Activated T-helper 1 cell treated with anti-CD3 and anti-CD28 coated beads, Interleukin-12 subunit alpha, Interleukin-12 subunit beta, Interleukin-2, Interleukin-4 antibody, amounts not matched to agents 30 ng/mL and 10 ng/mL and 1 ng/mL, durations not matched to agents 14 hours and 24 hours and 36 hours (primary cell): Measurements from ENCODE around the gene UBASH3A. TPM values are rescaled to one million over a fixed set of nuclear protein-coding genes. Genes with fewer than 3 reads are reported as not detected.

Source experiments
- DNase-seq: peaks from one replicate; pipeline ENCODE4 v3.0.0; 2021; ENCODE audit warnings: low spot score
- H3K27ac Mint-ChIP-seq: one replicate; pipeline ENCODE4 v1.8.0; 2021; ENCODE audit warnings: mild to moderate bottlenecking, mixed read lengths
- H3K27me3 Mint-ChIP-seq: one replicate; pipeline ENCODE4 v1.8.0; 2022; ENCODE audit warnings: mild to moderate bottlenecking, moderate library complexity, mixed read lengths; ENCODE audit not compliant: insufficient read depth
- H3K36me3 Mint-ChIP-seq: one replicate; pipeline ENCODE4 v1.8.0; 2021; ENCODE audit warnings: low read depth, mixed read lengths
- H3K4me1 Mint-ChIP-seq: one replicate; pipeline ENCODE4 v1.8.0; 2021; ENCODE audit warnings: low read depth, mixed read lengths
- H3K4me3 Mint-ChIP-seq: one replicate; pipeline ENCODE4 v1.8.0; 2021; ENCODE audit warnings: mild to moderate bottlenecking, moderate library complexity, mixed read lengths
- H3K9me3 Mint-ChIP-seq: one replicate; pipeline ENCODE4 v1.8.0; 2021; ENCODE audit warnings: mixed read lengths
- intact Hi-C: fragments of 100-400 bp; cut with micrococcal nuclease; formaldehyde crosslinking; loops from one replicate; pipeline ENCODE4 v1.15.1; 2024
- total RNA-seq: library from RNA; stranded (reverse); gene quantifications from 2 replicates; pipeline ENCODE4 v1.2.3, GENCODE V29; 2022

UBASH3A gene
- total RNA-seq, 1 donor from 2014 or later: 70.8 TPM

GRCh38 chr21:42492201-42492600, 88.5 kb downstream of the UBASH3A start:
- H3K36me3 Mint-ChIP-seq: peaks cover 4% of the 10 kb centered on the region
- H3K4me1 Mint-ChIP-seq: peaks cover 24% of the 10 kb centered on the region
- no peak overlapping the region for H3K4me3 Mint-ChIP-seq
- H3K9me3 Mint-ChIP-seq: peaks cover 3% of the 10 kb centered on the region
- DNase-seq: no peak
- intact Hi-C loops: no loop called here
- no peak overlapping the region for H3K27ac Mint-ChIP-seq
- H3K27me3 Mint-ChIP-seq: peaks cover 14% of the 10 kb centered on the region

- no peak overlapping the region for H3K27ac Mint-ChIP-seq
- intact Hi-C loops: no loop called here
- H3K27me3 Mint-ChIP-seq: peaks cover 11% of the 10 kb centered on the region
- H3K4me3 Mint-ChIP-seq: no peak overlapping the region
- H3K36me3 Mint-ChIP-seq: no peaks in the 10 kb centered on the region
- H3K4me1 Mint-ChIP-seq: peaks cover 25% of the 10 kb centered on the region
- peaks cover under 1% of the 10 kb centered on the region for H3K9me3 Mint-ChIP-seq
- no peak for DNase-seq
Measured at GRCh38 chr21:42493109-42494060, 89.7 kb downstream of the UBASH3A start.

- Mint-ChIP-seq H3K9me3 (no peaks in the 10 kb centered on the region), H3K36me3 (no peaks in the 10 kb centered on the region), H3K27ac (no peak overlapping the region), H3K4me1 (peaks cover 25% of the 10 kb centered on the region), H3K4me3 (no peak overlapping the region), H3K27me3 (peaks cover 6% of the 10 kb centered on the region)
- no peak for DNase-seq
- intact Hi-C loops: loop anchor here (5.0 kb wide), 2 partner anchors 397 to 493 kb away; partner anchors contain the start of gene NDUFV3
Measured at GRCh38 chr21:42495027-42495426, 91.3 kb downstream of the UBASH3A start.

- intact Hi-C loops: loop anchor here (1.0 to 5.0 kb wide), 10 partner anchors 18 to 493 kb away; partner anchors contain the start of genes NDUFV3 and SLC37A1
- no peak for DNase-seq
- H3K36me3 Mint-ChIP-seq: no peaks in the 10 kb centered on the region
- H3K9me3 Mint-ChIP-seq: no peaks in the 10 kb centered on the region
- peaks cover 25% of the 10 kb centered on the region for H3K4me1 Mint-ChIP-seq
- H3K27ac Mint-ChIP-seq: peak overlapping the region; percentile 82
- peaks cover 6% of the 10 kb centered on the region for H3K27me3 Mint-ChIP-seq
- peak overlapping the region; percentile 92 for H3K4me3 Mint-ChIP-seq
Measured at GRCh38 chr21:42495765-42496119, 92.0 kb downstream of the UBASH3A start.

- Mint-ChIP-seq H3K4me1 (peaks cover 25% of the 10 kb centered on the region), H3K36me3 (no peaks in the 10 kb centered on the region), H3K4me3 (peak within 1 kb of the TSS; percentile 92), H3K9me3 (no peaks in the 10 kb centered on the region), H3K27ac (peak within 1 kb of the TSS; percentile 83), H3K27me3 (peaks cover 6% of the 10 kb centered on the region)
- DNase-seq: peak; percentile 99
- intact Hi-C loops: loop anchor here (1.0 to 5.0 kb wide), 10 partner anchors 17 to 494 kb away; partner anchors contain the start of genes NDUFV3 and SLC37A1
Measured at GRCh38 chr21:42496120-42496838, 92.6 kb downstream of the UBASH3A start, which contains the start of gene RSPH1. Gene RSPH1, minus strand, starts transcription at chr21:42496224. Its CDS starts 38 bp downstream, at chr21:42496186.

- H3K27me3 Mint-ChIP-seq: peaks cover 6% of the 10 kb centered on the region
- peak overlapping the region; percentile 83 for H3K27ac Mint-ChIP-seq
- H3K9me3 Mint-ChIP-seq: no peaks in the 10 kb centered on the region
- no peaks in the 10 kb centered on the region for H3K36me3 Mint-ChIP-seq
- H3K4me3 Mint-ChIP-seq: peak overlapping the region; percentile 92
- no peak for DNase-seq
- H3K4me1 Mint-ChIP-seq: peaks cover 23% of the 10 kb centered on the region
- intact Hi-C loops: loop anchor here (1.0 to 5.0 kb wide), 10 partner anchors 16 to 495 kb away; partner anchors contain the start of genes NDUFV3 and SLC37A1
Measured at GRCh38 chr21:42496839-42497202, 93.1 kb downstream of the UBASH3A start.

Other genes starting within 250 kb of the UBASH3A start
- 9.3 and 10.2 TPM in 2 replicates for gene ABCG1, start 184.8 kb upstream of the UBASH3A start, total RNA-seq
- gene TFF3, start 88.5 kb upstream of the UBASH3A start, total RNA-seq: not detected in 2 replicates
- gene TFF2, start 52.9 kb upstream of the UBASH3A start, total RNA-seq: not detected in 2 replicates
- gene TFF1, start 37.4 kb upstream of the UBASH3A start, total RNA-seq: not detected in 2 replicates
- 33.7 and 41.3 TPM in 2 replicates for gene TMPRSS3, start 7.8 kb upstream of the UBASH3A start, total RNA-seq
- gene RSPH1, start 92.3 kb downstream of the UBASH3A start, total RNA-seq: not detected in 2 replicates
- gene SLC37A1, start 110.0 kb downstream of the UBASH3A start, total RNA-seq: 21.9 and 25.0 TPM in 2 replicates
- 9.6 and 9.7 TPM in 2 replicates for gene PDE9A, start 249.7 kb downstream of the UBASH3A start, total RNA-seq